NCI-H2081 treated with DMSO at 0.1 percent for 48 hours (cell line): Measurements from ENCODE around the gene ABO.
"Not testable (repeated sequence)": the region's sequence is repeated elsewhere in the genome, so short reads cannot be mapped to it uniquely, and the experiment has no call there.

Experiments used
- DNase-seq: peaks from one replicate; lab custom pipeline; 2025; lab: John Stamatoyannopoulos, UW

Gene ABO

DNA sequence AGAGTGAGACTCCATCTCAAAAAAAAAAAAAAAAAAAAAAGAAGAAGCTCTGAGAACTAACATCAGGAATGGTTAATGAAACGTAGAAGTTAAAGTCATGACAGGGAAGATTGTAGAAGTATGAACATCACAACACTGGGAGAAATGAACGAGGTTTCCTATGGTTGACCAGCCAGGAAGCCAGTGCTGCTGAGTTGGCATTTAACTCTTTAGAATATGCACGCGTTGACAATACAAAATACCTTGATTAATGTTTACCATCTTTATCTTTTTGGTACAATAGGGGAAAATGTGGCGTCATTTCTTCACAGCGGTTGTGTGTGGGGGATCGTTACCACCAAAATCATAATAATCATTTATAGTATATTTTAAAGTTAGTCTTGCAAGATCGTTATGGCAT, 32.0 kb downstream of the ABO start:
- DNase-seq: no peak

DNA sequence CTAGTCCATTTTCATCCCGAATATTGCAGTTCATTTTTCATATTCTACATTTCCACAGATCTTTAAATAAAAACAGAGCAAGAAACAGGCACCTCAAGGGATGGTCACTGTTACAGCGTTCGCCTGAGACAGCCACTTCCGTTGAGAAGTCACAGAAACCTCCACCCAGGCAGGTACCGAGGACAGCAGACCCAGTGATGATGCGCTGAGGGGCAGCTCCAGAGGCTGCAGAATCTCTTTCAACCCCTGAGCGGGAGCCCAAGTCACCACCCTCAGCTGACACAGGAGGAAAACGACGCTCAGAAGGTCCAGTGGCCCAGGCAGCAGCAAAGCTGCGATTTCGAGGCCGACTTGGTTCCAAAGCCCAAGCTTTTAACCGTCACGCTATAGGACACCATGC, 32.8 kb downstream of the ABO start:
- DNase-seq: no peak

DNA sequence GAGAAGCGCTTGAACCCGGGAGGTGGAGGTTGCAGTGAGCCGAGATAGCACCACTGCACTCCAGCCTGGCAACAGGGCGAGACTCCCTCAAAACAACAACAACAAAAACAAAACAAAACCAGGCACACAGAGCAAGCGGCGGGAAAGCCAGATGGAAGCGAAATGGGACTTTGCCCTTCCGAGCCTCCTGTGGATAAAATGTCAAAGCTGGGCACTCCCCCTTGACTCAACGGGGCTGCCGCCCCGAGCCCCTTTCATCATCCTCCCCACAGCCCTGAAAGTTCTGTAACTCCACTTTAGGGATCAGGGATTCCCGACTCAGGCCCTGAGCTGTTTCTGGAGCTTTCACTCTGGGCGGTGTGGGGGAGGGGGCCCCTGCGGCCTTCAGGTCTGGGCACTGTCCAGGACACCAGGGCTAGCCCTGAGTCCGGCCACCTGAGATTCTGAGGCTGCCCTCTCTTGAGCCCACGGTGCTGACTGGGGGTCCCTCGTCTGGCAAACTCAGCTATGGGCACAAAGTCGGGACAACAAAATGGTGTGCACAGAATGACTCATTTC, 35.4 kb downstream of the ABO start:
- no peak for DNase-seq

DNA sequence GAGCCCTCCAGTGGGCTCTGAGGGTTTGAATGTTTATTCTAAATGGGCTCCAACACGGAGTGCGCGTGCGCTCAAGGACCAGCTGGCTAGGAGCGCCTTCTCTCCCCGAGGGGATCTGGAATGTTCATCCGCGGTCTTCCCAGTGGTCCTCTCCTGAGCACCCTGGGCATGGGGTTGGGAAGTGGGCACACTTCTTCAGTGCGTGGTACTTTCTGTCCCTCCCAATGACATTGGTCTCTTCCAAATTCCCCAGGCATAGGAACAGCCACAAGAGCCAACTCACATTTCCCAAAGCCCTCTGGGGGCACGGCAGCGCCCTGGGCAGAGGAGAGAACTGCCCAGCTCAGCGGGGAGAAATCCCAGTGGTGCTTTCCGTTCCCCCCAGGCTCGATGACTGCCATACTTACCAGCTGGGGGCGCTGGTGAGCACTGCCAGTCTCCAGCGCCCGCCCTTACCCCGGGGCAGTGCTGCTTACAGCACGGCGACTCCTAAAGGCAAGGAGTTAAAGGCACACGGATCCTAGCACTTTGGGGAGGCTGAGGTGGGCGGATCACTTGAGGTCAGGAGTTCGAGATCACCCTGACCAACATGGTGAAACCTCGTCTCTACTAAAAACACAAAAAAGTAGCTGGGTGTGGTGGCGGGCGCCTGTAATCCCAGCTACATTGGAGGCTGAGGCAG, 36.0 kb downstream of the ABO start:
- DNase-seq: no peak

DNA sequence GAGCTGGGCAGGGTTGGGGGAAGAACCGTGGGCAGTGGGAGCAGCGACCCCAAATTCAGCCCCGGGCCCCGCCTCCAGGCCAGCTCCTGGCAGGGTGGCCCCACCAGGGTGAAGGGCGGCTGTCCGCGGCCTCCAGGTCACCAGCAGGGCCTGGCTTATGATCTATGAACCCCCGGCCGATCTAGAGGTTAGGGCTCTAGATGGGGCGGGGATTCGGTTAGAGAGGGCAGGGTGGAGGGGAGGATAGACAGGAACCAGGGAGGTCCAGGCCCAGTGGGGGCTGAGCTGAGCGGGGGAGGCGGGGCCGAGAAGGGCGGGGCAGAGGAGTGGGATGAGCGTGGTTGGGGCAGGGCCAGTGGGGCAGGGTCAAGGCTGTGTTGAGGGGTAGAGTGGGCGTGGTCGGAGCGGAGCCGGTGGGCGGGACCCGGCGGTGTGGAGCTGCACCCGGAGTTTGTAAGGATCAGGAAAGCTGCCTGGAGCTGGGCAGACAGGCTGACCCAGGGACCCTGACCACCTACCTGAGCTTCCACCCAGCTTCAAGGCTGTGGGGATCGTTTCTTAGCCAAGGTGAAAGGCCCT, 36.6 kb downstream of the ABO start:
- DNase-seq: no peak

DNA sequence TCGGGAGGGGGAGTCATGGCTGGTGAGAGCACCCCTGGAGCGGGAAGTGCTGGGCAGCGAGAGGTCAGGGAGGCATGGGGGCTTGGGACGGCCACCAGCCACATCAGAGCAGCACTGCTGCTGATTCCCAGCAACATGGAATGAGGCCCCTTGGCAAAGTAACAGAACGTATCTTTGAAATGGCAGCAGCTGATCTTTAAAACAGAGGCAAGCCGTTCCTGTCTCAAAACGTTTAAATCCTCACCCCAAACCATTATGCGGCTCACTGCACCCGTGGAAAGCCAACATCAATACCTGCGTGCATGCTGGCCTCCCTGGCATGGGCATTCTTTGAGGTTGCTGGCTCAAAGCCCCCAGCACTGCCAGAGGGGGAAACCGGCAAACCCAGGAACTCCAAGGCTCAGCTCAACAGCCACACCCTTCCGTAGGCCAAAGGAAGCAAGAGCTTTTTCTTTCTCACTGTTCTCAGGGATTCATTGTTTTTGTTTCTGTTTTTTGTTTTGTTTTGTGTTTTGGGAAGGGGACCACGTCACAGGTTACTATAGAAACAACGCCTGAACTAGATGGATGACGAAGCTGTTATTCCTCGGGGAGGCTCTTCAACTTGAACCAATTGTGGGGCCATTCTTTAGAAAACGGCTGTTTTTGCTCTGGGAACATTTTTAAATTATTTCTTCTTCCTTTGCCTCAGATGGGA, 37.8 kb downstream of the ABO start:
- DNase-seq: no peak

DNA sequence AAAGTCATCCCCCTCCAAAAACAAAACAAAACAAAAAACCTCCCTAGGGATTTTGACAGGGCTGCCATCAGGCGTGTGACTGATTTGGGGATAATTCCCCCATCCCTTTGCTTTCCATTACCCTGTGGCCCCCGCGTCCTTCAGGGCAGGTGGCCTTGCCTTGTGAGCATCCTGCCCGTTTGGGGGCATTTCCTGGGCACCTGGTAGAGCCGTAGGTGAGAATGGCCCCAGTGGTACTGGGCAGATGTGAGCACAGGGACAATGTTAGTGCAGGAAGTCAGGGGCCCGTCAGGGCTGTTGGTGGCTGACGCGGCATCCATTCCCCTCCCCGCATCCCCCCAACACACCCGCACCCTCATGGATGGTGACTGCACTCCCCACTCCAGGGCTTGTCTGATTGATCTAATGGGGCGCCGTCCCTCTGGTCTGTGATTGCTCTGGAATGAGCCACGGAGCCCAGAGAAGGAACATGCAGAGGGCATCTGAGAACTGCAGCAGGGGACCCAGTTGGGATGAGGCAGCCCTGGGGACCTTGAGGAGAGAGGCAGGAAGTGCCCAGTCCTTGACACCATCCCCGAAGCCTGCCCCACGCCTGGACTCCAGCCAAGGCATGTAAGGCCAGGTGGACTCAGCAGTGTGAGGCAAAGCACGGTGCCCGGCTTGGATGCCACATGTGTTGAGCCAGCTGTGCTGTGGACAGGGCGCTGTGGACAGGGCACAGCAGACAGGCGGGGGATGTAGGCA, 38.5 kb downstream of the ABO start:
- not testable (repeated sequence) for DNase-seq

DNA sequence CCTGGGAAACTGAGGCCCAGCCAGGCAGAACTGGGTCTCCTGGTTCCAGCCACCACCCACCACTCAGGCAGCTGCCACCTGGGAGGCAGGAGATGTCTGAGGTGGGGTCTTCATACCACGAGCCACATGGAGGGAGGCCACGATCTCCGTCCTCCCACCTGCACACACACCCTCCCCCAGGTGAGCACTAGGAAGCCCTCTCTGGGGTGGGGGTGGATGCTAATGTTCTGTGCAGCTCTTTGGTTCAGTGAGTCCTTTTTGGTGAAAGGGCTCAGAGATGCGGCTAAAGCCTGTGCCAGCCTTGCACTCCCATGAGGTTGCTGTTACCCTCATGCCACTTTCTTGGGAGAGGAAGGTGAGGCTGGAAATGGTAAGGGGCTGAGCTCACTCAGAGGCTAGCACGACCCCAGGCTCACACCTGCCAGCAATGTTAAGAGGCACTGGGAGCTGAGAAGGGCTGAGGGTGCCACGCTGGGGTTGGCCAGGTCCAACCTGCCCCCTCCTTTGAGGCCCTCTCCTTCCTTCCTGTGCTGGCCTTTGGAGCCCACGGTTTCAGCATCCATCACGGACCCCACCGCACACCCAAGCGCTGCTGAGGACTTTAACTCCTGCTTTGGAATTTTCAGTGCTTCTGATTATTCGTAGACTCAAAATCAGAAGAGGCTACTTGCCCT, 39.3 kb downstream of the ABO start:
- DNase-seq: no peak

DNA sequence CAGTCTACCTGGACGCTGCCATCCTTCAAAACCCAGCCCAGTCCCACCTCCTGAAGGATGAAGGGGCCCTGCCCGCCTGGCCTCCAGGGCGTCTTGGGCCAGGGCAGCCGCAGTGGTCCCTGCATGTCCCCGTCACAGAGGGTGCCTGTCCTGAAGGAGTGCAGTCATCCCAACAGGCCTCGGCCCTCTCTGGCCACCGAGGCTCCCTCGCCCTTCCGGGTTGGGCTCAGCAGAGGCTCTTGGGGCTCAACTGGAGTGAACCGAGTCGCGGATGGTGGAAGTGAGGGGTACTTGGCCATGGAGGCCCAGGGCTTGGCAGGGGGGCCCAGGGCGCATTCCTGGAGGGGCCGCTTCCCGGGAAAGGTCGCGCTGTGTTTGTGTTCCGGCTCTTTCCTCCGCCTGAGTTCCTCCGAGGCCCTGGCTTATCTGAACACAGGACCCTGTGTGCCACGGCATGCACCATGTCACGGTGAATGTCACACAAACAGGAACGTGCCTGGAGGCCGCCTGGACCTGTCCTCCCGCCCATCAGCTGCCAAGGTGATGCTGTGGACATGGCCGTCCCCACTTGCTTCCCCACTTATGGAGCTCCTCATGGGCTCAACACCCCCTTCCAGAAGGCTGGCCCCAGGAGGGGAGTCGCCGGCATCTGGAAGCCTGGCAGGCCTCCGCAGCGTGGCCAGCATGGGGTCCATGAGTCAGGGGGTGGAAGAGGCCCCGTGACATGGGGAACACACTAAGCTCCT, 40.3 kb downstream of the ABO start:
- DNase-seq: no peak

DNA sequence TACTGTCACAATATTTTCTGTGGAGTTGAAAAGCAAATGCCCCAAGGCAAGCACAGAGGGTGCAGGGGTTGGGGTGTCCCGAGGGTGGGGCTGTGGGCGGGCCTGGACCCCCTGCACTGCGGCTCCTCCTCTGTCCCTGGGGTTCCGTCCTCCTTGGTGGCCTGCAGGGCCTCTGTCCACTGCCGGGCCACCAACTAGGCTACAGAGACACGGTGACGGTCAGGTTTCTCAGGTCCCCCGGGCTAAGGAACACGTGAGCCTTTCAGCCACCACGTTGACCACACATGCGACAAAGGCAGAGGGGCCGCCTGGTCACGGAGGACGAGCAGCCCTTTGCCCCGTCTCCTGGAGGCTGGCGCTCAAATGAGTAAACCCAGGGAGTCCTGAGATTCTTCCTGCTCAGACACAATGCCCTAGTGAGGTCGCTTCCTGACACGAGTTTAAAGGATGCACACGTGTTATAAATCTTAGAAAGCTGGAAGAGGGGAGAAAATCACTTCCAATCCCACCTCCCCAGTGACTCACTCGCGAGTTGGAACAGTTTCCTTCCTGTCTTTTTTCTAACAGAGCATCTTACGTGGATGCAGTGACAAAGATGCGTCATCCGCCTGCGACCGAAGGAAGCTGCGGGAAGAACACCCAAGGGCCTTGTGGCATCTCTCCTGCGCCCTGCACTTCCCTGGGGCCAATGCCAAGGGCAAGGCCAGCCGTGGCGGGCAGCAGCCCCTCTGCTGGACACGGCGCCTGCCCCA, 41.1 kb downstream of the ABO start:
- no peak for DNase-seq

DNA sequence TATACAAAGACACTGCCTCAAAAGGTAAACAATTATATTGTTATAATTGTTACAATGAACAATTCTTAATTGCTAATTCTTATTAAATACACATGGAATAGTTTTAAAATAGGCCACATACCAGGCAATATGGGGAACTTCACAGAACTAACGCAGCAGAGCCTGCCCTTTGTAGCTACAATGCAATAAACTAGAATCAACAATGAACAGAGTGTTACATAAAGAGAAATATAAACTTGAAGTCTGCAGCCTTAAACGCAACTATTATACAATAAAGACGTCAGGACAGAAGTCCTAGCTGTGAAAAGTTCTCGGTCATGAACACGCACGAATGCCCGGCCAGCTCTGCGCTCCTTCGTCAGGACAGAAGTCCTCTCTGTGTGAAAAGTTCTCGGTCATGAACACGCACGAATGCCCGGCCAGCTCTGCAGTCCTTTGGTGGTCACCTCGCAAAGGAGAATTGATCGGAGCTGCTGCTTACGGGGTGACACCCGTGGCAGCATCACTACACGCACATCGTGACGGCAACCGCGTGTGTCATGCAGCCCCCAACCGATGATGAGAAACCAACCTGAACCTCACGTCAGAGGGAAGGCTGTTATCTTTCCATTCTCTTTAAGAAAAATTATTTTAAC, 43.0 kb downstream of the ABO start:
- DNase-seq: not testable (repeated sequence)

DNA sequence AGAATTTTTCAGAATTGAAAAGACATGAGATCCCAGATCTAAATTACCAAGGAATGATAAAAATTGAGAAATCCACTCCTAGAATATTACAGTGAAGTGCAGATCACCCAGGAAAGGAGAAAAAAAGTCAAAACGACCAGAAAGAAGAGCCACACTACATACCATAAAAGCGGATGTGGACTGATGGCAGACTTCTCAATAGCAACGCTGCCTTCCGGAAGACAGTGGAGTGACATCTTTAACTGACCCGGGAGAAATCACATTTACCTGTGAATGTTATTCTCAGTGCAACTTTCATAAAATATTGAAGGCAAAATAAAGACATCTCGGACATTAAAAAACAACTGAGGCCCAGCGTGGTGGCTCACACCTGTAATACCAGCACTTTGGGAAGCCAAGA, 44.5 kb downstream of the ABO start:
- DNase-seq: not testable (repeated sequence)

DNA sequence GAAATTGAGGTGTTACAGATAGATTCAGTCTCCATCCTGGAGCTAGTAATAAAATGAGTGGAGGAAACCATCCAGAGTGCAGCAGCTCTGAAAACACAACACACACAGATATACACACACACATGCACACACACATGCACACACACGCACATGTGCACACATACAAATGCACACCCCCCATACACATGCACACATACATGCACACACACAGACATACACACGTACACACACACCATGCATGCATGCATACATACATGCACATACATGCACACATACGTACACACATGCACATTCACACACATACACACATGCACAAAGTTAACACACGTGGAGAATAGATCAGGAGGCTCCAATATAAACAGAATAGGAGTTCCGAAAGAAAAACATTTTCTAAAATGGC, 44.9 kb downstream of the ABO start:
- DNase-seq: no peak

DNA sequence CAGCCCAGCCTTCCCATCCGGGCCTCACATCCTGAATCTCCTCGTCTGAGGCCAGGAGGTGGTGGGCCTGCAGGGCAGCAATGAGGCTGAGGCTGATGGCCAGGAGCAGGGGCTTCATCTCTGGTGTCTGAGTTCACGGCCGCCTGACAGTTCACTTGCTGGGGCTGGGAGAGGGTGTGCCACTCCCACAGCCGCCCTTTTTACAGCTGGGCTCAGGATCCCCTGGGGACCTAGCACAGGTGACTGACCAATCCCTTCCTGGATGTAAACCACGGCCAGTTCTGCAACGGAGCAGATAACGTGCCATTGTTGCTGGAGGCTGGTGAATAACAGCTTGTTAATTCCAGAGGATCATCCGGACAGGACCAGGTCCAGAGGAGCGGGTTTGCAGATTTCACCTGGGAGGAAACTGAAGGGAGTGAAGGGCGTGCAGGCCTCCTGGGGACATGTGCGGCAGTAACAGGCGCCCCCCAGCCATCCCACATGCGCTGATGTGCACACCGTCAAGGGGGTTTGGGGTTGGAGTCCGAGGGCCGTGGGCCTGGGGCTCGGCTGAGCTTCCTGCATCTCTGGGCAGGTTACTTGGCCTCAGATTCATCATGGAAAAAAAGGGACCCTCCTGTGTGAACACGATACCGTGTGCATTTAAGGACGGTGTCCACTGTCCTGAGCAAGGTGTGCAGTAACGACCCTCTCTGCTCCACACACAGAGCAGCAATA, 46.4 kb downstream of the ABO start:
- DNase-seq: not testable (repeated sequence)

DNA sequence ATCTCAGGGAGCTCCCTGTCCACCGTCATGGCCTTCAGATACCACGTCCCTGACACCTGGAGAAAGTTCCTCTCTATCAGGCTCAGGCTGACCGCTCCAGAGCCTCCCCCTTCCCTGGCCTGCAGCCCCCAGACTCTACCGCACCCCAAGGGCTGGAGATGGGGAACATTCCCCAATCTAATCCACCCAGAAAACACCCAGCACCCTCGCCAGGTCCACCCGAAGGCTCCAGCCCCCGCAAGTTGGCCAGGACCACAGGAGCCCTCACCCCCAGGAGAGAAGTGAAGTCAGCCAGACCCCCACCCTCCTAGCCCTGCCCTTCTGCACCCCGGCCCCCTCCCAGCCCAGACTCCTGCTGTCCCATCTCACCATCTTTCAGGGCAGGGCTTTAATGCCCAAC, 47.0 kb downstream of the ABO start:
- not testable (repeated sequence) for DNase-seq

DNA sequence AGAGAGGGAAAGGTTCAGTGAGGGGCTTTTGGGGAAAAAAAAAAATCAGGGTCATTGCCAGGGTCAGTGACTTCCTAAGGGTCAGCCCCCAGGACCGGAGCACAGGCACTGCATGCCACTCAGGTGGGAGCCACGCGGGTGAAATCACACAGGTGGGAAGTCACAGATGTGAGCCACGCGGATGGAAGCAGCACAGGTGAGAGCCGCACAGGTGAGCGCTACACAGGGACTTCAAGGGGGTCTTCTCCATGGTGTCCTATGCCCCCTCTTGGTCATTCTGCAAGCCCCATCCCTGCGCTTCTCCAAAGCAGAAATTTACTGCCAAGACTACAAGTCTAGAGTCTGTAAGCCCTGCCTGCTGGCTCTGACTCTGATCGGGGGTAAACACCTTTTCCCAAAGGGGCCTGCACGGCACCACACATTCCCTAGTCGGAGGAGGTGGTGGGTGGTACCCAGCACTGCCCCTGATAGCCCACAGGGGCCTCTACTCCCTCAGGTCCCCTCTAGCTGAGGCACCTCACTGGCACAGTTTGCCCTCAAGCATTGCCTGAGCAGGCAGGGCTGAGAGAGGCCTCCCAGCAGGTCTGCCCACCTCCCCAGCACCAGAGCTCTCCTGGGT, 47.6 kb downstream of the ABO start:
- no peak for DNase-seq

DNA sequence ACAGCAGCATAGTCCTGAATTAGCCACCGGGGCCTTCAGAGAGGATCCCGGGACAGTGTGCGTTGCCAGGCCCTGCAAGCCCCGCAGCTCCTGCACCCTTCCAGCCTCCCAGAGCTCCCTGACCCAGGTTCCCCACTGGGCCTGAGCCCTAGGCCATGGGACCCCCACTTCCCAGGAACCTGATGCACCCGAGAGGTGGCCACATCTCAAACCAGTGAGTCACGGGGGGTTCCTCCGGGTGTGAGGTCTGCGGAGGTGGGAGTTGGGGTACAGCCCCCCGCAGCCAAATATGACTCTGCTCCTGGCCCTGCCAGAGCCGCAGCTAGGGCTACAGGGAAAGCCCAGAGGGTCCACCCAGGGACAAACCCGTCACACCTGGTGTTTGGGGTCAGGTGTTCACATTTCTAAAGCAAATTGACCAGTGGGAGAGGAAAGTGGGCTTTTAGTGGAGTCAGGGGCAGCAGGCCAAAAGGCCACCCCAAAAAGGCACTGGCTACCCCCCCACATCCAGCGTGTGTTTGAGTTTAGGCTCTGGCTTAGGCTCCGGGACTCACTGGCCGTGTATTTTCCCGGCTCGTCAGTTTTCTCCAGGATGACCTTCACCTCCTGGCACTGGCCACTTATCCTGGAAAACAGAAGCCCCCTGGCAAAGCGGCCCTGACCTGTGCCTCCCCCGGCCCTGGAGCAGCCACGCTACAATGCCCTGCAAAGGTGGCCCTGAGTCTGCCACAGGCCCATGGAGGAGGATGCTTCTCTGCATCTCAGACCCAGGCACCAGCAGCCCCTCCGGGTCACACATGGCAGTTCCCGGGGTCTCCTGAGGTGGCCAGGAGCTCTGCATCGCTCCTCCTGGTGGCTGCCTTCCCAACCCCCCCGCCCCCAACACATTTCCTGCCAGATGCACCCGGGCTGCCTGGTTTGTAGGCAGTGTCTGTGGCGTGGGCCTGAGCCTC, 48.5 kb downstream of the ABO start:
- no peak for DNase-seq
